NCI-H1694 (cell line): ENCODE measurements around the gene RACGAP1.
"Not testable (repeated sequence)": the region's sequence is repeated elsewhere in the genome, so short reads cannot be mapped to it uniquely, and the experiment has no call there.

ENCODE experiments used
- DNase-seq: peaks from one replicate; lab custom pipeline; 2025; lab: John Stamatoyannopoulos, UW

The RACGAP1 gene

GRCh38 chr12:49986476-49986875, 38.8 kb downstream of the RACGAP1 start:
- DNase-seq = not testable (repeated sequence)

- no peak for DNase-seq
Observed at GRCh38 chr12:49985981-49986380, 39.3 kb downstream of the RACGAP1 start.

- DNase-seq = peak; percentile 44
Observed at GRCh38 chr12:49984476-49985359, 40.6 kb downstream of the RACGAP1 start.

- DNase-seq = peak; percentile 51
Observed at GRCh38 chr12:49983892-49984291, 41.4 kb downstream of the RACGAP1 start.

GRCh38 chr12:49982246-49983087, 42.8 kb downstream of the RACGAP1 start:
- DNase-seq = no peak

GRCh38 chr12:49980501-49981349, 44.6 kb downstream of the RACGAP1 start:
- no peak for DNase-seq

- DNase-seq = no peak
Observed at GRCh38 chr12:49979791-49980190, 45.5 kb downstream of the RACGAP1 start.

GRCh38 chr12:49979016-49979586, 46.2 kb downstream of the RACGAP1 start:
- peak; percentile 24 for DNase-seq

GRCh38 chr12:49978125-49978524, 47.2 kb downstream of the RACGAP1 start:
- no peak for DNase-seq

- DNase-seq = no peak
Observed at GRCh38 chr12:49976557-49976956, 48.7 kb downstream of the RACGAP1 start.

GRCh38 chr12:49975318-49975761, 50.0 kb downstream of the RACGAP1 start:
- DNase-seq = no peak

- DNase-seq = no peak
Observed at GRCh38 chr12:49974677-49975317, 50.5 kb downstream of the RACGAP1 start.

- no peak for DNase-seq
Observed at GRCh38 chr12:49974231-49974675, 51.0 kb downstream of the RACGAP1 start.

GRCh38 chr12:49973361-49973830, 51.9 kb downstream of the RACGAP1 start:
- no peak for DNase-seq

- no peak for DNase-seq
Observed at GRCh38 chr12:49972641-49973360, 52.5 kb downstream of the RACGAP1 start, which contains the start of gene AQP6. Gene AQP6, plus strand, starts transcription at chr12:49972947. Its CDS starts 227 bp downstream, at chr12:49973174.

- no peak for DNase-seq
Observed at GRCh38 chr12:49972129-49972528, 53.2 kb downstream of the RACGAP1 start.

GRCh38 chr12:49971141-49971540, 54.2 kb downstream of the RACGAP1 start:
- no peak for DNase-seq

- no peak for DNase-seq
Observed at GRCh38 chr12:49970658-49971057, 54.6 kb downstream of the RACGAP1 start.

GRCh38 chr12:49969651-49970429, 55.5 kb downstream of the RACGAP1 start:
- DNase-seq = no peak
